ENCODE results near the gene GALNT18.

The GALNT18 gene

GRCh38 chr11:11534981-11535380 is 86.8 kb downstream of the GALNT18 start:
- H3K9ac ChIP-seq = no peak overlapping the region
- no peak overlapping the region for H3K4me3 ChIP-seq (IDR thresholded peaks at IDR 0.05; ENCODE audit: insufficient read depth, low read depth, low read length)
- H3K4me1 ChIP-seq (ENCODE audit: low read depth, poor library complexity, severe bottlenecking) = no peaks in the 10 kb centered on the region
- H3K4me2 ChIP-seq = no peak overlapping the region
- H3K27ac ChIP-seq = no peak overlapping the region
- H3K36me3 ChIP-seq (ENCODE audit: insufficient read depth) = no peaks in the 10 kb centered on the region
- H2AFZ ChIP-seq (ENCODE audit: low read depth) = no peak overlapping the region
- no peaks in the 10 kb centered on the region for H4K20me1 ChIP-seq (ENCODE audit: insufficient read depth)
- TF ChIP-seq CTCF (conservative IDR thresholded peaks at IDR 0.05; ENCODE audit: low read depth, low read length) = no peak
- H3K79me2 ChIP-seq (ENCODE audit: insufficient read depth, low read depth) = no peaks in the 10 kb centered on the region
- no peaks in the 10 kb centered on the region for H3K27me3 ChIP-seq (ENCODE audit: insufficient read depth, low read depth)

GRCh38 chr11:11533751-11534150 is 88.1 kb downstream of the GALNT18 start:
- Histone ChIP-seq H3K4me2 (no peak overlapping the region), H3K27ac (no peak overlapping the region), H2AFZ (ENCODE audit: low read depth) (no peak overlapping the region), H3K36me3 (ENCODE audit: insufficient read depth) (no peaks in the 10 kb centered on the region), H3K9ac (no peak overlapping the region), H3K4me1 (ENCODE audit: low read depth, poor library complexity, severe bottlenecking) (no peaks in the 10 kb centered on the region), H3K79me2 (ENCODE audit: insufficient read depth, low read depth) (no peaks in the 10 kb centered on the region), H3K4me3 (IDR thresholded peaks at IDR 0.05; ENCODE audit: insufficient read depth, low read depth, low read length) (no peak overlapping the region), H4K20me1 (ENCODE audit: insufficient read depth) (no peaks in the 10 kb centered on the region), H3K27me3 (ENCODE audit: insufficient read depth, low read depth) (no peaks in the 10 kb centered on the region)
- TF ChIP-seq CTCF (conservative IDR thresholded peaks at IDR 0.05; ENCODE audit: low read depth, low read length) = no peak

- TF ChIP-seq CTCF (conservative IDR thresholded peaks at IDR 0.05; ENCODE audit: low read depth, low read length) = no peak
- Histone ChIP-seq H3K4me1 (ENCODE audit: low read depth, poor library complexity, severe bottlenecking) (no peaks in the 10 kb centered on the region), H2AFZ (ENCODE audit: low read depth) (no peak overlapping the region), H3K27me3 (ENCODE audit: insufficient read depth, low read depth) (no peaks in the 10 kb centered on the region), H3K27ac (no peak overlapping the region), H3K4me2 (no peak overlapping the region), H3K4me3 (IDR thresholded peaks at IDR 0.05; ENCODE audit: insufficient read depth, low read depth, low read length) (no peak overlapping the region), H3K9ac (no peak overlapping the region), H4K20me1 (ENCODE audit: insufficient read depth) (no peaks in the 10 kb centered on the region), H3K36me3 (ENCODE audit: insufficient read depth) (no peaks in the 10 kb centered on the region), H3K79me2 (ENCODE audit: insufficient read depth, low read depth) (no peaks in the 10 kb centered on the region)
Observed at GRCh38 chr11:11533057-11533456, 88.7 kb downstream of the GALNT18 start.

GRCh38 chr11:11532574-11532973 is 89.2 kb downstream of the GALNT18 start:
- Histone ChIP-seq H3K36me3 (ENCODE audit: insufficient read depth) (no peaks in the 10 kb centered on the region), H2AFZ (ENCODE audit: low read depth) (no peak overlapping the region), H3K79me2 (ENCODE audit: insufficient read depth, low read depth) (no peaks in the 10 kb centered on the region), H3K27ac (no peak overlapping the region), H3K4me2 (no peak overlapping the region), H3K4me1 (ENCODE audit: low read depth, poor library complexity, severe bottlenecking) (no peaks in the 10 kb centered on the region), H3K4me3 (IDR thresholded peaks at IDR 0.05; ENCODE audit: insufficient read depth, low read depth, low read length) (no peak overlapping the region), H3K27me3 (ENCODE audit: insufficient read depth, low read depth) (no peaks in the 10 kb centered on the region), H3K9ac (no peak overlapping the region), H4K20me1 (ENCODE audit: insufficient read depth) (no peaks in the 10 kb centered on the region)
- TF ChIP-seq CTCF (conservative IDR thresholded peaks at IDR 0.05; ENCODE audit: low read depth, low read length) = no peak

All from KMS-11 (cell line).